Astrocyte of the cerebellum (primary cell): Measurements from ENCODE around the gene EMX1.

Source experiments
- DNase-seq: peaks from one replicate; pipeline ENCODE4 v3.0.0-alpha.2; 2011; ENCODE audit warnings: low read depth
- H3K4me3 ChIP-seq: 2 replicates; pipeline ENCODE4 v1.5.1; 2011; ENCODE audit warnings: mild to moderate bottlenecking, low read depth, low read length, moderate library complexity
- in situ Hi-C: cut with HindIII; loops from 2 replicates; pipeline ENCODE4 v1.10.0; 2017; ENCODE audit warnings: low sequenced_read_pairs
- TF ChIP-seq, protein P1 (sequence below): IDR thresholded peaks from 2 replicates; pipeline ENCODE4 v1.5.1; 2012; ENCODE audit warnings: low read length, low read depth, moderate library complexity, mild to moderate bottlenecking; ENCODE audit errors: missing control alignments

EMX1 gene

DNA sequence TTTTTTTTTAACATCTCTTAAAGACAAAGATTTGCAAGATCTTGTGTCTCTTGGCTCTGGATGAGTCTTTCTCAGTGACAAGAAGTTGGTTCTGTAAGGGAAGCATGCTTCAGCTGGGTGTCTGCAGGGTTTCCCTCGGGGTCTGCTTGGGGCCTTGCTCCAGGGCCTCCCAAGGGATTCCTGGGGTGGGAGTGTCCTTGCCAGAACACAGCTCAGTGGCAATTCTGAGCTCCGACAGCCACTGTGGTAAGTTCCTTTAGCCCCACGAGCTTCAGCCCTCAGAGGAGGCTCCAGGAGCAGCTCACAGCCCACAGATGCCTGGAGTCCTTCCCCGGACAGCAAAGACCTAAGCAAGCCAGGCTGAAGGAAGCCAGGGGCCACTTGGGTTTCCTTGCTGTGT is 52.4 kb downstream of the EMX1 start:
- in situ Hi-C loops = no loop called here
- DNase-seq = no peak

DNA sequence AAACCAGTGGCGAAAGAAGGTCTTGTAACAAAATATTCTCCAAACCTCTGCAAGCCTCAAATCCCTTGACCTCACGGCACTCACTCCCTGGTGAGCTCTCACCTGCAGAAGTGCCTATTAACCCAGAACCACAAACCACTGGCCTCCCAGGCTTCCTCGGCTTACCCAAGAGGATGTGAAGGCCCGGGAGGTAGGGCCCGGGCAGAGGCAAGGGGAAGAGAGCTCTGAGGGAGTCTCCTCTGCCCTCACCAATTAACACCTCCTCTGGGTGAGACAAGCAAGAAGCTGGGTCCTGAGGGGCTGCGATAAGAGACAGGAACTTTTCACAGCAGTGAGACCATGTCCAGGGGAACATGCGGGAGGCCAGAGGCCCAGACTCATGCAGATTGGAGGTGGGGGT is 53.7 kb downstream of the EMX1 start:
- TF ChIP-seq, protein P1, sequence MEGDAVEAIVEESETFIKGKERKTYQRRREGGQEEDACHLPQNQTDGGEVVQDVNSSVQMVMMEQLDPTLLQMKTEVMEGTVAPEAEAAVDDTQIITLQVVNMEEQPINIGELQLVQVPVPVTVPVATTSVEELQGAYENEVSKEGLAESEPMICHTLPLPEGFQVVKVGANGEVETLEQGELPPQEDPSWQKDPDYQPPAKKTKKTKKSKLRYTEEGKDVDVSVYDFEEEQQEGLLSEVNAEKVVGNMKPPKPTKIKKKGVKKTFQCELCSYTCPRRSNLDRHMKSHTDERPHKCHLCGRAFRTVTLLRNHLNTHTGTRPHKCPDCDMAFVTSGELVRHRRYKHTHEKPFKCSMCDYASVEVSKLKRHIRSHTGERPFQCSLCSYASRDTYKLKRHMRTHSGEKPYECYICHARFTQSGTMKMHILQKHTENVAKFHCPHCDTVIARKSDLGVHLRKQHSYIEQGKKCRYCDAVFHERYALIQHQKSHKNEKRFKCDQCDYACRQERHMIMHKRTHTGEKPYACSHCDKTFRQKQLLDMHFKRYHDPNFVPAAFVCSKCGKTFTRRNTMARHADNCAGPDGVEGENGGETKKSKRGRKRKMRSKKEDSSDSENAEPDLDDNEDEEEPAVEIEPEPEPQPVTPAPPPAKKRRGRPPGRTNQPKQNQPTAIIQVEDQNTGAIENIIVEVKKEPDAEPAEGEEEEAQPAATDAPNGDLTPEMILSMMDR = no peak
- in situ Hi-C loops = no loop called here
- no peak overlapping the region for H3K4me3 ChIP-seq
- DNase-seq = no peak

More for the DNA sequence above, 52.4 kb downstream of the EMX1 start:
- TF ChIP-seq, protein P1 = no peak
- H3K4me3 ChIP-seq = no peak overlapping the region

DNA sequence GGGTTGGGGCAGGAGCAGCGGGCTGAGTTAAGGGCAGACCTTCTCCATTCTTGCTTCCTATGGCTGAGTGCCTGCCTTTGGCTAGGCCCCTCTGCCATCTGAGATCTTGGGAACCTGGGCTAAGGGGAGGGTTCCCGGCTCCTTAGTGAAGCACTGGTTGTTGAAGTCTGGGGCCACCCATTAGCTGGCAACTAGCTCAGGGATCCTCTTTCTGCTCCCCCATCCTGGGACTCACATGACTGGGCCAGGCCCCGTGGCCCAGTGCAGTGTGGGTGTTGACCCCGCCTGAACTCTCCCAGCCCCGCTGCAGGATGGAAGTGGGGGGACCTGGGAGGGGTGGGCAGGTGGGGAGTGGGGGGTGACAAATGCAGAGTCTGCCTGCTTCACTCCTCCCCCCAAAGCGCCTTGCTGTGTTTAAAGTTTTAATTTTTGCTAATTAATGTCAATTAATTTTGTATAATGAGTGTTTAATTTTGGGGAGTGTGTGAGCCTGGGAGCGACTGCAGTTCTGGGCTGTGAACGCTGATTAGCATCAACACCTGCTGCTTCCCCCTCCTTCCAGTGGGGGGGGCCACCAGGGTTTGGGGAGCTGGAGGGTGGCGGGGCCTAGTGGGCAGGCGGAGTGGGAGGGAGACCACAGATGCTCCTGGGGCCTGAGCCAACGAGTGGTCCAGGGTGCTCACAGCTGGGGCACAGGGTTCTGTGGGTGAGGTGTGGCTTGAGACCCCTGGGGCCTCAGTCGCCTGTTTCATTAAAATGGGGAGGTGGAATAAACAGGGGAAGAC is 55.2 kb downstream of the EMX1 start:
- no peak for DNase-seq
- H3K4me3 ChIP-seq = no peak overlapping the region
- TF ChIP-seq, protein P1 = no peak
- in situ Hi-C loops = no loop called here

DNA sequence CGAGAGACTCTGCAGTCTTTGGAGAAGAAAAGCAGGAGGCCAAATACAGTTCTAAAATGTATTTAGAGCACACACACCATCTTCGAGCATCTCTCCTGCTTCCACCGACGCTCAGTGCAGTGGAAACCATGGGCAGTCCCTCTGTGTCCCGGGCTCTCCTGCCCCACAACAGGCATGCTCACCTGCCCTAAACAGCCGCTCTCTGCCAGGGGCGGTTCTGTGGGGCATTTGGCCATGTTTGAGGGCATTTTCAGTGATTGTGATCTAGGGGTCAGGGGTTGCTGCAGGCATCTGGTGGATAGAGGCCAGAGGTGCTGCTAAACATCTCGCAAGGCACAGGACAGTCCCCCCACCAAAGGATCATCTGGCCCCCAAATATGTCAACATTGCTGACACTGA is 55.8 kb downstream of the EMX1 start:
- no peak for DNase-seq
- TF ChIP-seq, protein P1 = no peak
- no peak overlapping the region for H3K4me3 ChIP-seq
- in situ Hi-C loops = no loop called here

DNA sequence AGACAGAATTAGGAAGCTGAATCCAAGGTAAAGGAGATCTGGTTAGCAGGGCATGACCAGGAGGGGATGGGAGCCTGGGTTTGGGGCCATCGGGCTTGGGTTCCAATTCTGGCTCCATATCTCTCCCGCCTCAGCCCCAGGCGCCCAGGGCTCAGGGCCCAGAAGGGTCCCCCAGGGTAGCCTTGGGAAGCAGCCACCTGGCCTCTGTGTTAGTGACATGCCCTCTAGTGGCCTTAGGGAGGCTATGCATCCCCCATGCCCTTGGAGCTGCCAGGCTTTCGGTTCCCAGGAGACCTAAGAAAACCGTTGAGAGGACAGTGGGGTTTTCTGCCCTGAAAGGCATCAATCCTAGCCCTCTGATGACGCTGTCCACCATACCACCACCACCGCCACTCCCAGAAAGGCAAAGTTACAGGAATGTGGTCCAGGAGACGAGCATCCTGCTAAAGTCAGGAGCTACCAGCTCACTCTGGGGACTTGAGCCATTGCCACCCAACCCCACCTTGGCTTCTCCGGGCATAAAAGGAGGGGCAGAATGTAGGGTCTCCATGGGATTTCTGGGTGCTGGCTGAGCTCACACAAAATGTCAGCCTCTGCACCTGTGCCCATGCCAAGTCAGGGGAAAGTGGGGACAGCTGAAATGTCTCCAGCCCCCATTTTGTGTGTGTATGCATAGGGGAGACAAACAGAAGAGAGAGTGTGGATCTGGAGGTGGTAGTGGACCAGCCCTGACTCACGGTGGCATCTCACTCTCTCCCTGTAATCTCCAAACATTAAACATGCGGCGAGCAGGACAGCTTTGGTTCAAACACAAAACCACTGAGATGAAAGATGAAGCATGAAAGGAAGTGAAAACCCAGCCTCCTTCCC is 56.5 kb downstream of the EMX1 start:
- TF ChIP-seq, protein P1 = peak; percentile 95
- in situ Hi-C loops = no loop called here
- peak; percentile 36 for DNase-seq
- H3K4me3 ChIP-seq = no peak overlapping the region

DNA sequence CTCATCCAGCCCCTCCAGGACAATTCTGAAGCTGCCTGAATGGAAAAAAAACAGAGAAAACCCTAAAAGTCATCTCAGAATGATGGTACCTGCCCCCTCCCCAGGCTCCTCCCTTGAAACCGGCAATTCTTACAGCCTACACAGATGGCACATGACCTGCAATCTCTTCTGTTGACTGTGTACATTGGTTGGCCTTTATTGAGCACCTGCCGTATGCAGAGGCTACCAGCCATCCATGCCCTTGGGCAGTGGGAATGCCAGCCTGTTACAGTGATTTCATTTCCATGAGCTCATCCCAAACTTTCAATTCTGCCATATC is 57.1 kb downstream of the EMX1 start:
- TF ChIP-seq, protein P1 = no peak
- in situ Hi-C loops = no loop called here
- no peak overlapping the region for H3K4me3 ChIP-seq
- no peak for DNase-seq
